Muscle of leg (tissue), 11 donors: Measurements from ENCODE around the gene DNAH14. TPM values are rescaled to one million over a fixed set of nuclear protein-coding genes. Genes with fewer than 3 reads are reported as not detected.

Experiments used
- DNase-seq: peaks from one replicate; pipeline ENCODE4 v3.0.0; 2013
- H3K27ac ChIP-seq: one replicate; pipeline ENCODE4 v1.5.1; 2013; ENCODE audit warnings: mild to moderate bottlenecking, low read length, control low read depth
- H3K27me3 ChIP-seq: one replicate; pipeline ENCODE4 v1.6.1; 2013; ENCODE audit warnings: low read length; ENCODE audit not compliant: control insufficient read depth, insufficient read depth
- H3K36me3 ChIP-seq: one replicate; pipeline ENCODE4 v1.6.1; 2013; ENCODE audit warnings: low read length; ENCODE audit not compliant: control insufficient read depth, insufficient read depth
- H3K4me1 ChIP-seq: one replicate; pipeline ENCODE4 v1.6.1; 2013; ENCODE audit warnings: low read length; ENCODE audit not compliant: control insufficient read depth, insufficient read depth
- H3K4me3 ChIP-seq: one replicate; pipeline ENCODE4 v1.5.1; 2013; ENCODE audit warnings: low read length, control low read depth
- H3K9me3 ChIP-seq: replicated peaks from 2 replicates; pipeline ENCODE4 v1.6.1; 2013; ENCODE audit warnings: low read depth, low read length; ENCODE audit not compliant: control insufficient read depth
- WGBS: methylation state at CpG from one replicate; pipeline ENCODE4 v1.1.5; 2013; ENCODE audit warnings: missing lambda C conversion rate; ENCODE audit not compliant: insufficient coverage; 5-methylcytosine and 5-hydroxymethylcytosine counted together
- polyA plus RNA-seq, 8 donors: library from polyadenylated mRNA; unstranded; fragments of 120-200 nt; gene quantifications; one replicate each; pipeline versions ENCODE4 v1.2.1 to v1.2.3, GENCODE V29; 2013; ENCODE audit warnings: inconsistent platforms in 1 of 8, low replicate concordance in 1 of 8; ENCODE audit not compliant: insufficient read length in 8 of 8, insufficient read depth in 1 of 8
- total RNA-seq: library from RNA; stranded (reverse); fragments of 120-200 nt; gene quantifications from one replicate; pipeline ENCODE4 v1.2.4, GENCODE V29; 2013

DNAH14 gene
- total and polyA plus RNA-seq, 9 donors: 4.3 to 24.6 (median 6.2) TPM

DNA sequence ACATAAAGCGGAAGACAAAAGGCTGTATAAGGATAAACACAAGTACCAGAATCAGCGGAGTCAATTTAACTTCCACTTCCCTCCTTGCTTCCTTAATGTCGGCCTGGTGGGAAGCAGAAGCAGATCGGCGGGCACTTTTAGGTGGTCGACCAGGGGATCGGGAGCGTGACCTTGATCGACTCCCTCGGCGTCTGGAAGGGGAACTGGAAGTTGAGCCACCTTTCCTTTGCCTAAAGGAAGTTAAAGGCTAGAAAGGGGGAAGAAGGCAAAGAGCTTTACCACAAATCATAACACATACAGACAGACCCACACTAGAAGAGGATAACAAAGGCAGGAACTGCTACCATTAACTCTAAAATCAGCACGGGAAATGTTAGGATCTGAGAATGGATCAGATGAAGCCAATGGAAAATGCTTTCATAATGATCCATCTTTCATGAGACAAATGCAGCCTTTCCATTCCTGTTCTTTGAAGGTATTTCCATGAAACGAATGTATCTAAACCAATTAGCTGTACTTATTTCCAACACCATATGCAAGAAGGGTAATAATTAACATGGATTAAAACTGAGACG is 492.6 kb downstream of the DNAH14 start:
- H3K9me3 ChIP-seq: no peaks in the 10 kb centered on the region
- H3K36me3 ChIP-seq: peaks cover 13% of the 10 kb centered on the region
- H3K4me3 ChIP-seq: no peak overlapping the region
- DNase-seq: no peak
- peak overlapping the region; percentile 24 for H3K27ac ChIP-seq
- WGBS: 70% methylated on average over 2 of the region's 14 CpGs
- H3K27me3 ChIP-seq: no peaks in the 10 kb centered on the region
- H3K4me1 ChIP-seq: peaks cover 21% of the 10 kb centered on the region

DNA sequence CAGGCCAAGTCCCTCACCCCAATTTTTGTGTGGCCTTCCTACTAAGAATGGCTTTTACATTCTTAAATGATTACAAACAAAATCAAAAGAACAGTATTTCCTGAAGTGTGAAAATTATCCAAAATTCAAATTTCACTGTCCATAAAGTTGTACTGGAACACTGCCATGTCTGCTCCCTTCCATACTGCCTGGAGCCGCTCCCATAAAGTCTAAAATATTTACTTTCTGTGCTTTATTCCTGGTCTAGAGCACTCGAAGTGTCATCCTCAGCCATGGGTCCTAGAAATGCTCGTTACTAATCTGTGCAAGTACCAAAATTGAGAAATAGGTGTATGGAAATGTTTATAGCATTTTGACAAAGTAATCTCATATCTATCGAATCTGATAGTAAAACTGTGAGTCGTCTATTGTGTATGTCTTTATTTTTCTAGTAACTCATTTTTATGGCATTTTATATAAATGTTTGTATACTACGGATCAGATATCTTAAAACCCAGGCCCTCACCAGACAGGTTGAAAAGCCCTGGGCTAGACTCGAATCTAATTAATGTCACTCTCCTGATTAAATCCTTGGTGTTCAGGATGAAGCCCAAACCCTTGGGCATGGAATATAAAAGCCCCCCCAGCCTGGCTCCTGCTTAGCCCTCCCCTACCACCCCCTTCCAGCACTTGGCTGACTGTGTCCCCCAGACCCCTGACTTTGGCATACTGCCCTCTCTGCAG is 493.5 kb downstream of the DNAH14 start:
- Histone ChIP-seq H3K27me3 (no peaks in the 10 kb centered on the region), H3K4me3 (no peak overlapping the region), H3K9me3 (no peaks in the 10 kb centered on the region), H3K4me1 (peaks cover 23% of the 10 kb centered on the region), H3K27ac (no peak overlapping the region), H3K36me3 (peaks cover 10% of the 10 kb centered on the region)
- WGBS: 45% methylated on average over 4 of the region's 7 CpGs
- no peak for DNase-seq

DNA sequence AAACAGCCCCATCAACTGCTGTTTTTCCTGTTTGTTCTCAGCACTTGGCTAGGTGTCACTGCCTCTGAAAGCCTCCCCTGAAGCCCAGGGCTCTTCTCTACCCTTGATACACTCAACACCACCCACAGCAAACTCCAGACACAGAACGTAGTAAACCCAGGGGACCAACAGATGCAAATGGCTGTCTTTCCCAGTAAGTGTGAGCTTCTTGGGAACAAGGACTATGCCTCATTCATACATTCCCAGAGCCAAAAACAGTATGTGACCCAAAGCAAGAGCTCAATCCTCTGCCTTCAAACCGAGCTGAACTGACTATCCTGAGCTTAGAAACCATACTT is 494.0 kb downstream of the DNAH14 start:
- Histone ChIP-seq H3K9me3 (no peaks in the 10 kb centered on the region), H3K27me3 (peaks cover 2% of the 10 kb centered on the region), H3K27ac (no peak overlapping the region), H3K36me3 (peaks cover 9% of the 10 kb centered on the region), H3K4me3 (no peak overlapping the region), H3K4me1 (peaks cover 23% of the 10 kb centered on the region)
- no peak for DNase-seq
- no CpG with 5 or more reads among the region's 2 CpGs for WGBS

DNA sequence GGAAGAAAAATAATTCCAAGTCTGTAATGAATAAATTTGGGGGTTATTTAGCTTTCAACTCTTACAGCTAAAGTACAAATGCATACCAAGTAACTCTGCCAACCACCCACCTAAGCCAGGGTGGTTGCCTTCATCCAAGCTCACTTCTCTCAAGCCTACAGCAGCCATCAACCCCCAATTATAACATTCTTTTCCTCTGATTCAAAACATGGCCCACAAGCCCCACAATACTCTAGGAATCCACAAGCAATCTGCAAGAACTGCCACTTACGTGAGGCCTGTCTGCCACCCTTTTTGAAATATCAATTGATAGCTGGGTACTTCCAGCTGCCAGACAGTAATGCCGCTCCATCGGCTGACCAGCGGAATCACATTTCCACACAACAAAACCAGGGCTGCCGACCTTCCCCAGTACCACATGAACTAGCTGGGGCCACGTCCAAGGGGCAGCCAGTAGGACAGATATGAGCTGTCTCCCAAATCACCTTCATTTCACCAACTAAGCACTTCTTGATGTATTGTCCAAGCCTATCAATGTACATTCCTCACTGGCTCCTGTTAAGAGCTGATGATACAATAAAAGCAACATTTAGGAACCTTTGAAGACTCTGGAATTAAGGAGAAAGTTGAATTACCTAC is 495.2 kb downstream of the DNAH14 start:
- Histone ChIP-seq H3K27ac (no peak overlapping the region), H3K4me1 (peaks cover 23% of the 10 kb centered on the region), H3K4me3 (no peak overlapping the region), H3K27me3 (peaks cover 3% of the 10 kb centered on the region), H3K9me3 (no peaks in the 10 kb centered on the region), H3K36me3 (peaks cover 2% of the 10 kb centered on the region)
- 100% methylated on average over 1 of the region's 6 CpGs for WGBS
- DNase-seq: no peak

DNA sequence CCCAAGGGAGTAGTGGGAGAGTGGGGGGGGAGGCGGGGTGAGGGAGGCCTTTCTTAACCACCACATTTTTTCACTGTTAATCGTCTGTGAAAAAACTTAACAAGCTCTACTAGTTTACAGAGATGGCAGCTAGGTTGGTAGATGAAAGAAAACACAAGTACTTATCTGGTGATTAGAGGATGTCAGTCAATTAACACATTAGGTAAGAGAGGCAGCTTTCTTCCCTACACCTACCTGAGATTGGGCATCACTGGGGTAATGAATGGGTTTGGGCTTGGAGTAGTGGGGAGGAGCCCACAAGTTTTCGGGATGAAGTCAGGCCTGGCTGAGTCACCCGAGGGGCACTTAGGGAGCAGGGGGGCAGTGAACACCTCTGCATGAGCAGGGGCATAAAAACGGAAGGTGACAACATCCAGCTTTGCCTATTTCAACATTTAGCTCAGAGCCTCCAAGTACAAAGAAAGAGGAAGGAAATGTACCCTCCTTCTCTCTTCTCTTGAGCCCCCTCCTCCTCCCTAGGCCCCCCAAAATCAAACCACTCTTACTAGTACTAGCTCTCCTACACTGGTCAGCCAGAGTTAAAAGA is 495.8 kb downstream of the DNAH14 start:
- Histone ChIP-seq H3K9me3 (no peaks in the 10 kb centered on the region), H3K36me3 (peaks cover 2% of the 10 kb centered on the region)
- no CpG with 5 or more reads among the region's 5 CpGs for WGBS

DNA sequence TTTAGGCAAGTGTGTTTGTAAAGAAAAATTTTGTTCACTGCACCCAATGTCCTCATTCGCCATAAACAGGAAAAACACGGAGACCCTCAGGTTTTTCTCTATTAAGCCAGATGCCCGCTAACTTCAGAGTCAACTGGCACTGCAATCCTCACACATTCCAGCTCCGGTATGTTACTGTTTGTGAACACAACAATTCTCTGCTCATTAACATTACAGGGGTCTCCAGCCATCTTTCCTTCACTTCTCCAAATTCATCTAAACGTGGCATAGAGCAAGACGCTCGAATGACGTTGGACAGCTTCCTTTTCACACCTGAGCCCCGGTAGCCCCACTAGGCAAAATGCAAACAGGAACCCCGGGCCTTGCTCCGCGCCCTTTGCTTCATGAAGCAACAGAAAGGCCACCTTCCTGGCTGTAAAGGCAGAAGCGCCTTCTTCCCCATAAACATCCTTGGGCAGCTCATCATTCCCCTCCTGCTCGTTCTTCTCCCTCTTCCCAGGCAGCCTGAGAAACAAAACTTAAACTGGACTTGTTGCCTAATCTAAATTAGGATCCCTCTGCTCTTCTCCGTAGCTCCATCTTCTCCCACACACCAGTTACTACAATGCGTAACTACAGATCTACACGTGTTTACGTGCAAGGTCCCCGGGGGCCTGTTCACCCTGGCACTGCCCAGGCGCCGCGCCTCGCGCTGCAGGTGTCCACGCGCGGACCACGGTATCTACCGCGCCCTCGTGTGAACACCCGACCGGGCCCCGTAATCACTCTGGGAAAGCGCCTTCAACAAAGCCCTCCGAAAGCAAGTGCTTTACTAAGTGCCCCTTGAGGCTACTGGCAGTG is 497.1 kb downstream of the DNAH14 start:
- peak overlapping the region; percentile 78 for H3K4me3 ChIP-seq

More for the DNA sequence above, 495.8 kb downstream of the DNAH14 start:
- Histone ChIP-seq H3K4me1 (peaks cover 23% of the 10 kb centered on the region), H3K27ac (no peak overlapping the region), H3K27me3 (peaks cover 3% of the 10 kb centered on the region), H3K4me3 (no peak overlapping the region)
- no peak for DNase-seq

DNA sequence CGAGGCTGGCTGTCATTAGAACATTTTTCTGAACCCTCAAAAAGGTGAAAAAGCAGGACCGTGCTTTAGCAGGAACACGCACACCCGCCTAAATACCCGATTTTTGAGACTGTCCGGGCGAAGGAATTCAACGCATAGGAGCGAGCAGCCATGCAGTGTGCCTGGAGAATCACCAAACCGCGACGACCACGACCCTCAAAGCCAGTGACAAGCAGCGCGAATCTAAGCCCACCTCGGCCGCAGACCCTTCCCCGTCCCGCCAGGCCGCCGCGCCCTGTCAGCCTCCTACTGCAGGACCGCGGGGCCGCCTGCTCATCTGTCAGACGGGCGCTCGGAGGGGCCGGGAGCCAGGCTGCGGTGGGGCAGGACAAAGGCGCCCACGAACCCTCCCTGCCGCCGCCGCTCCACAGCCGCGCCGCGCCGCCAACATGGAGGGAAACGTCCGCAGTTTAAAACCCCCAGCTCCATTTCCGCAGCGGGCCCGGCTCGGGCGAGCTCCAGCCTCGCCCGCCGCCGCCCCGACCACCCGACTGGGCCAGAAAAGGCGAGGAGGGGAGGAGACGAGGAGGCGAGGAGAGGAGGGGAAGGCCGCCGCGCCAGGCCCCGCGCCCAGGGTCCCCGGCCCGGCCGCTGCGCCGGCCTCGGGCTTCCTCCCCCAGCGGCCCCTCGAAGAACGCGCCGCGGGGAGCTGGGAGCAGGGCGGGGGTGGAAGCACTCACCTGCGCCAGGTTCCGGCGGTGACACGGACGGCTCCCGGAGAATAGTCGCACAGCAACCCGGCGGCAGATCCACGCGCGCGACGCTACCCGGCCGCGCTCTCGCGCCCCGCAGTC is 498.0 kb downstream of the DNAH14 start, which contains the start of gene LBR:
Gene LBR (minus strand): TSS at position 804 of the 833 bp plus-strand sequence. CDS start 3,963 bp downstream, outside the sequence.
- peaks cover 23% of the 10 kb centered on the region for H3K4me1 ChIP-seq
- H3K9me3 ChIP-seq: no peaks in the 10 kb centered on the region
- no peaks in the 10 kb centered on the region for H3K36me3 ChIP-seq
- H3K27ac ChIP-seq: peak within 1 kb of the TSS; percentile 90
- peaks cover 3% of the 10 kb centered on the region for H3K27me3 ChIP-seq
- no peak for DNase-seq
- WGBS: under 1% methylated on average over 92 of the region's 94 CpGs
- peak within 1 kb of the TSS; percentile 78 for H3K4me3 ChIP-seq

More for the DNA sequence above, 497.1 kb downstream of the DNAH14 start:
- Histone ChIP-seq H3K36me3 (peaks cover 2% of the 10 kb centered on the region), H3K4me1 (peaks cover 23% of the 10 kb centered on the region), H3K27ac (peak overlapping the region; percentile 76), H3K27me3 (peaks cover 3% of the 10 kb centered on the region), H3K9me3 (no peaks in the 10 kb centered on the region)
- WGBS: 4% methylated on average over 35 of the region's 36 CpGs
- peak; percentile 45 for DNase-seq

DNA sequence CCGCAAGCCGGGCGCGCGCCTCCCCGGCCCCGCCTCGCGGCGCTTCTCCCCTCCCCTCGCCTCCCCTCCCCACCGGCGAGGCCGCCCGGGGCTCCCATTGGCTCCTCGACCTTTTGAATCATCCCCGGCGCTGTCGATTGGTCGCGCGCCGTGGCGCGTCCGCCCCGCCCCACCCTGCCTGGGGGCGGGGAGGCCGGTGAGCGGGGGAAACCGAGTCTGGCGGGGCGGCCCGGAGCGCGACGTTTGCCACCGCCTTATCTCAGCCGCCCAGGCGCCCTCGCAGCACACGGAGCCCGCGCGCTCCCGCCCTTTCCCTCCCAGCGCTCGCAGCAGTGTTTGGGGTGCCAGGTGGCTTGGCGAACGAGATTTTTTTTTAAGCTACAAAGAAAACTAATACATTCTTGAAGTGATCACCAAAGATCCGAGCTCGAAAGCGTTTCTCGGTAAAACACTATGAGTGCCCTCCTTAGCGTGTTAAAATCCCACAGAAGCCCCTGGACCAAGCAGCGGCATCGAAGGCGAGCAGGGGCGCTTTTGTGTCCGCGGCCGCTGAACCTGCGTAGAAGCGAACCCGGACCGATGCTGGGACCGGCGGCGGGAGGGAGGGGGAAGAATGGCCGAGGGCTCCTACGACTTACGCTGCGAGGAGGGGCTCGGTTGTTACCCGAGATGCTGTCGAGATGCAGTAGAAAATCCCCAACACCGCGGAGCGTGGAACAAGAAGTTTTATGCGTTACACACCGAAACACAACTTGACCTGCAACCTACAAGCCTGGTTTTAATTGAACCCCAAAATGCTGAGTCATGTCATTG is 498.8 kb downstream of the DNAH14 start:
- Histone ChIP-seq H3K4me3 (peak overlapping the region; percentile 78), H3K27me3 (peaks cover 3% of the 10 kb centered on the region), H3K4me1 (peaks cover 23% of the 10 kb centered on the region), H3K9me3 (no peaks in the 10 kb centered on the region), H3K27ac (peak overlapping the region; percentile 90), H3K36me3 (no peaks in the 10 kb centered on the region)
- DNase-seq: peak; percentile 98
- under 1% methylated on average over 73 of the region's 81 CpGs for WGBS
